ENCODE results near the gene FBN1.
A peak's percentile ranks its signal among the peaks of the same experiment; 100 is the strongest.

FBN1 gene

GRCh38 chr15:48462688-48463087 is 182.8 kb downstream of the FBN1 start:
- DNase-seq: no peak

- DNase-seq: no peak
These were observed 185.7 kb downstream of the FBN1 start for GRCh38 chr15:48459571-48460442.

GRCh38 chr15:48458876-48459275 is 186.6 kb downstream of the FBN1 start:
- no peak for DNase-seq

GRCh38 chr15:48456134-48456533 is 189.4 kb downstream of the FBN1 start:
- DNase-seq: no peak

GRCh38 chr15:48451736-48452135 is 193.8 kb downstream of the FBN1 start:
- DNase-seq: no peak

GRCh38 chr15:48451241-48451640 is 194.3 kb downstream of the FBN1 start:
- DNase-seq: no peak

GRCh38 chr15:48449734-48450133 is 195.8 kb downstream of the FBN1 start:
- no peak for DNase-seq

- DNase-seq: no peak
These were observed 197.9 kb downstream of the FBN1 start for GRCh38 chr15:48447657-48448056.

- no peak for DNase-seq
These were observed 198.5 kb downstream of the FBN1 start for GRCh38 chr15:48447058-48447457.

- no peak for DNase-seq
These were observed 203.5 kb downstream of the FBN1 start for GRCh38 chr15:48442011-48442410.

GRCh38 chr15:48440084-48440483 is 205.4 kb downstream of the FBN1 start:
- no peak for DNase-seq

- no peak for DNase-seq
These were observed 208.3 kb downstream of the FBN1 start for GRCh38 chr15:48437178-48437577.

GRCh38 chr15:48435321-48435720 is 210.2 kb downstream of the FBN1 start:
- DNase-seq: no peak

- DNase-seq: no peak
These were observed 212.2 kb downstream of the FBN1 start for GRCh38 chr15:48433226-48433886.

- DNase-seq: no peak
These were observed 212.8 kb downstream of the FBN1 start for GRCh38 chr15:48432688-48433087.

- DNase-seq: no peak
These were observed 217.5 kb downstream of the FBN1 start for GRCh38 chr15:48427960-48428547.

- DNase-seq: no peak
These were observed 218.0 kb downstream of the FBN1 start for GRCh38 chr15:48427479-48427878.

- no peak for DNase-seq
These were observed 218.6 kb downstream of the FBN1 start for GRCh38 chr15:48426941-48427340.

GRCh38 chr15:48426044-48426443 is 219.5 kb downstream of the FBN1 start:
- DNase-seq: no peak

GRCh38 chr15:48425051-48425450 is 220.5 kb downstream of the FBN1 start:
- no peak for DNase-seq

GRCh38 chr15:48423896-48424475 is 221.5 kb downstream of the FBN1 start:
- peak; percentile 6 for DNase-seq

- DNase-seq: no peak
These were observed 222.2 kb downstream of the FBN1 start for GRCh38 chr15:48423342-48423741.

- no peak for DNase-seq
These were observed 223.1 kb downstream of the FBN1 start for GRCh38 chr15:48422401-48422800.

GRCh38 chr15:48421362-48421761 is 224.1 kb downstream of the FBN1 start:
- no peak for DNase-seq

Measured in NCI-H510A treated with DMSO at 0.1 percent for 48 hours (cell line).